Liver (tissue), 9 donors: ENCODE data around the gene UPK3A. TPM values are rescaled to one million over a fixed set of nuclear protein-coding genes. Genes with fewer than 3 reads are reported as not detected.

Experiments
- DNase-seq: peaks from one replicate; pipeline ENCODE4 v3.0.0-alpha.2; 2017; ENCODE audit warnings: low spot score
- H3K27ac ChIP-seq, 2 donors: one replicate each; pipeline ENCODE4 v1.7.0; 2013; ENCODE audit warnings: inconsistent platforms in 2 of 2, low read length in 2 of 2, control low read depth in 1 of 2, low read depth in 1 of 2, mild to moderate bottlenecking in 1 of 2
- H3K27me3 ChIP-seq, 4 donors: one replicate each; pipeline versions ENCODE4 v1.6.1 to v1.7.0; 2013; ENCODE audit warnings: low read length in 3 of 4, inconsistent platforms in 1 of 4, mild to moderate bottlenecking in 1 of 4, moderate library complexity in 1 of 4; ENCODE audit not compliant: control insufficient read depth in 4 of 4, insufficient read depth in 4 of 4
- H3K36me3 ChIP-seq, 4 donors: one replicate each; pipeline versions ENCODE4 v1.6.1 to v1.7.0; 2013; ENCODE audit warnings: low read length in 3 of 4, mild to moderate bottlenecking in 3 of 4, low read depth in 1 of 4, moderate library complexity in 1 of 4; ENCODE audit not compliant: control insufficient read depth in 4 of 4, insufficient read depth in 3 of 4
- H3K4me1 ChIP-seq, 4 donors: one replicate each; pipeline versions ENCODE4 v1.6.1 to v1.7.0; 2013; ENCODE audit warnings: low read length in 3 of 4, mild to moderate bottlenecking in 3 of 4, moderate library complexity in 1 of 4; ENCODE audit not compliant: control insufficient read depth in 4 of 4, insufficient read depth in 4 of 4
- H3K4me3 ChIP-seq, 3 donors: one replicate each; pipeline versions ENCODE4 v1.6.1 to v1.7.0; 2013; ENCODE audit warnings: low read length in 3 of 3, control low read depth in 1 of 3, low read depth in 1 of 3, mild to moderate bottlenecking in 1 of 3
- H3K9ac ChIP-seq, 2 donors: one replicate each; pipeline ENCODE4 v1.7.0; 2013; ENCODE audit warnings: low read length in 2 of 2, mild to moderate bottlenecking in 2 of 2, moderate library complexity in 2 of 2, control low read depth in 1 of 2, low read depth in 1 of 2
- H3K9me3 ChIP-seq, 4 donors: one replicate each; pipeline versions ENCODE4 v1.6.1 to v1.7.0; 2013; ENCODE audit warnings: low read length in 3 of 4; ENCODE audit not compliant: control insufficient read depth in 4 of 4
- FOXA1 ChIP-seq: IDR thresholded peaks from 2 replicates; pipeline ENCODE4 v1.6.1; 2016; ENCODE audit warnings: antibody characterized with exemption
- FOXA2 ChIP-seq: IDR thresholded peaks from 2 replicates; pipeline ENCODE4 v1.6.1; 2016; ENCODE audit warnings: antibody characterized with exemption
- GABPA ChIP-seq, 2 donors: IDR thresholded peaks in 1 of 2; conservative IDR thresholded peaks in 1 of 2; 2 replicates each; pipeline ENCODE4 v1.6.1; 2016; ENCODE audit warnings: antibody characterized with exemption in 2 of 2, mild to moderate bottlenecking in 1 of 2, moderate library complexity in 1 of 2
- HNF4A ChIP-seq, 2 donors: conservative IDR thresholded peaks; 2 replicates each; pipeline ENCODE4 v1.6.1; 2016; ENCODE audit warnings: antibody characterized with exemption in 2 of 2, mild to moderate bottlenecking in 2 of 2
- HNF4G ChIP-seq: IDR thresholded peaks from 2 replicates; pipeline ENCODE4 v1.6.1; 2016; ENCODE audit warnings: antibody characterized with exemption
- MAX ChIP-seq: IDR thresholded peaks from 2 replicates; pipeline ENCODE4 v1.6.1; 2016; ENCODE audit warnings: antibody characterized with exemption
- NR2F2 ChIP-seq: IDR thresholded peaks from 2 replicates; pipeline ENCODE4 v1.6.1; 2016; ENCODE audit warnings: antibody characterized with exemption
- RAD21 ChIP-seq, 2 donors: IDR thresholded peaks; 2 replicates each; pipeline ENCODE4 v1.6.1; 2016; ENCODE audit warnings: antibody characterized with exemption in 2 of 2, mild to moderate bottlenecking in 2 of 2
- RXRA ChIP-seq, 2 donors: IDR thresholded peaks; 2 replicates each; pipeline ENCODE4 v1.6.1; 2017 to 2018; ENCODE audit warnings: antibody characterized with exemption in 2 of 2, mild to moderate bottlenecking in 1 of 2
- SP1 ChIP-seq: IDR thresholded peaks from 2 replicates; pipeline ENCODE4 v1.6.1; 2018; ENCODE audit warnings: antibody characterized with exemption, mild to moderate bottlenecking
- TAF1 ChIP-seq: conservative IDR thresholded peaks from 2 replicates; pipeline ENCODE4 v1.6.1; 2016; ENCODE audit warnings: antibody characterized with exemption, mild to moderate bottlenecking
- YY1 ChIP-seq: IDR thresholded peaks from 2 replicates; pipeline ENCODE4 v1.6.1; 2016; ENCODE audit warnings: antibody characterized with exemption, mild to moderate bottlenecking
- WGBS: extraction: QIAGEN DNeasy Blood & Tissue Kit; methylation state at CpG from one replicate; pipeline ENCODE4 v1.1.7; 2013; 5-methylcytosine and 5-hydroxymethylcytosine counted together
- polyA plus RNA-seq, 2 donors: library from polyadenylated mRNA; stranded (reverse) in 1 of 2; unstranded in 1 of 2; fragments of 200-250 nt in 1 of 2; fragments of >200 nt in 1 of 2; fragmentation: Nextera tagmentation in 1 of 2; extraction: Ambion mirVana in 1 of 2; gene quantifications; one replicate each; pipeline versions ENCODE4 v1.2.1 to v1.2.3, GENCODE V29; 2013 to 2015
- total RNA-seq, 2 donors: library from RNA; depleted of rRNA; stranded (reverse); fragments of >200 nt; gene quantifications; one replicate each; pipeline ENCODE4 v1.2.3, GENCODE V29; 2014
- TF ChIP-seq, protein P1 (sequence below): IDR thresholded peaks from 2 replicates; pipeline ENCODE4 v1.6.1; 2016; ENCODE audit warnings: antibody characterized with exemption, mild to moderate bottlenecking
- TF ChIP-seq, protein P2 (sequence below): IDR thresholded peaks from 2 replicates; pipeline ENCODE4 v1.6.1; 2016; ENCODE audit warnings: antibody characterized with exemption
- donor health status: healthy.
- donor health status: healthy.
- donor health status: healthy.
- donor health status: healthy.
- donor health status: healthy.

The UPK3A gene
- total and polyA plus RNA-seq, 4 donors, result 0.42 TPM; not detected in 3

- H3K4me3 ChIP-seq, result no peak overlapping the region
- TF ChIP-seq MAX (no peak), FOXA2 (no peak), YY1 (no peak), HNF4A (conservative IDR thresholded peaks at IDR 0.05) (no peak), GABPA (IDR thresholded peaks at IDR 0.05 in 1 of 2, conservative IDR thresholded peaks at IDR 0.05 in 1 of 2) (no peak), TAF1 (no peak), FOXA1 (no peak), HNF4G (no peak), NR2F2 (no peak), SP1 (no peak), RXRA (IDR thresholded peaks at IDR 0.05) (no peak), RAD21 (IDR thresholded peaks at IDR 0.05) (no peak)
- TF ChIP-seq, protein P1, sequence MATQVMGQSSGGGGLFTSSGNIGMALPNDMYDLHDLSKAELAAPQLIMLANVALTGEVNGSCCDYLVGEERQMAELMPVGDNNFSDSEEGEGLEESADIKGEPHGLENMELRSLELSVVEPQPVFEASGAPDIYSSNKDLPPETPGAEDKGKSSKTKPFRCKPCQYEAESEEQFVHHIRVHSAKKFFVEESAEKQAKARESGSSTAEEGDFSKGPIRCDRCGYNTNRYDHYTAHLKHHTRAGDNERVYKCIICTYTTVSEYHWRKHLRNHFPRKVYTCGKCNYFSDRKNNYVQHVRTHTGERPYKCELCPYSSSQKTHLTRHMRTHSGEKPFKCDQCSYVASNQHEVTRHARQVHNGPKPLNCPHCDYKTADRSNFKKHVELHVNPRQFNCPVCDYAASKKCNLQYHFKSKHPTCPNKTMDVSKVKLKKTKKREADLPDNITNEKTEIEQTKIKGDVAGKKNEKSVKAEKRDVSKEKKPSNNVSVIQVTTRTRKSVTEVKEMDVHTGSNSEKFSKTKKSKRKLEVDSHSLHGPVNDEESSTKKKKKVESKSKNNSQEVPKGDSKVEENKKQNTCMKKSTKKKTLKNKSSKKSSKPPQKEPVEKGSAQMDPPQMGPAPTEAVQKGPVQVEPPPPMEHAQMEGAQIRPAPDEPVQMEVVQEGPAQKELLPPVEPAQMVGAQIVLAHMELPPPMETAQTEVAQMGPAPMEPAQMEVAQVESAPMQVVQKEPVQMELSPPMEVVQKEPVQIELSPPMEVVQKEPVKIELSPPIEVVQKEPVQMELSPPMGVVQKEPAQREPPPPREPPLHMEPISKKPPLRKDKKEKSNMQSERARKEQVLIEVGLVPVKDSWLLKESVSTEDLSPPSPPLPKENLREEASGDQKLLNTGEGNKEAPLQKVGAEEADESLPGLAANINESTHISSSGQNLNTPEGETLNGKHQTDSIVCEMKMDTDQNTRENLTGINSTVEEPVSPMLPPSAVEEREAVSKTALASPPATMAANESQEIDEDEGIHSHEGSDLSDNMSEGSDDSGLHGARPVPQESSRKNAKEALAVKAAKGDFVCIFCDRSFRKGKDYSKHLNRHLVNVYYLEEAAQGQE, result no peak
- TF ChIP-seq, protein P2, sequence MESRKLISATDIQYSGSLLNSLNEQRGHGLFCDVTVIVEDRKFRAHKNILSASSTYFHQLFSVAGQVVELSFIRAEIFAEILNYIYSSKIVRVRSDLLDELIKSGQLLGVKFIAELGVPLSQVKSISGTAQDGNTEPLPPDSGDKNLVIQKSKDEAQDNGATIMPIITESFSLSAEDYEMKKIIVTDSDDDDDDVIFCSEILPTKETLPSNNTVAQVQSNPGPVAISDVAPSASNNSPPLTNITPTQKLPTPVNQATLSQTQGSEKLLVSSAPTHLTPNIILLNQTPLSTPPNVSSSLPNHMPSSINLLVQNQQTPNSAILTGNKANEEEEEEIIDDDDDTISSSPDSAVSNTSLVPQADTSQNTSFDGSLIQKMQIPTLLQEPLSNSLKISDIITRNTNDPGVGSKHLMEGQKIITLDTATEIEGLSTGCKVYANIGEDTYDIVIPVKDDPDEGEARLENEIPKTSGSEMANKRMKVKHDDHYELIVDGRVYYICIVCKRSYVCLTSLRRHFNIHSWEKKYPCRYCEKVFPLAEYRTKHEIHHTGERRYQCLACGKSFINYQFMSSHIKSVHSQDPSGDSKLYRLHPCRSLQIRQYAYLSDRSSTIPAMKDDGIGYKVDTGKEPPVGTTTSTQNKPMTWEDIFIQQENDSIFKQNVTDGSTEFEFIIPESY, result no peak
- H3K9me3 ChIP-seq, result no peaks in the 10 kb centered on the region
- H3K4me1 ChIP-seq, result peaks cover 6 to 42% (median 29%) of the 10 kb centered on the region in 4 donors
- H3K36me3 ChIP-seq, result no peaks in the 10 kb centered on the region
- H3K27ac ChIP-seq, result peak overlapping the region; percentile 42 to 48
- DNase-seq, result no peak
- H3K9ac ChIP-seq, result no peak overlapping the region
- no peaks in the 10 kb centered on the region for H3K27me3 ChIP-seq
- 56% methylated on average over 7 of the region's 7 CpGs for WGBS
Measured at GRCh38 chr22:45242778-45243191, 42.0 kb upstream of the UPK3A start.

DNA sequence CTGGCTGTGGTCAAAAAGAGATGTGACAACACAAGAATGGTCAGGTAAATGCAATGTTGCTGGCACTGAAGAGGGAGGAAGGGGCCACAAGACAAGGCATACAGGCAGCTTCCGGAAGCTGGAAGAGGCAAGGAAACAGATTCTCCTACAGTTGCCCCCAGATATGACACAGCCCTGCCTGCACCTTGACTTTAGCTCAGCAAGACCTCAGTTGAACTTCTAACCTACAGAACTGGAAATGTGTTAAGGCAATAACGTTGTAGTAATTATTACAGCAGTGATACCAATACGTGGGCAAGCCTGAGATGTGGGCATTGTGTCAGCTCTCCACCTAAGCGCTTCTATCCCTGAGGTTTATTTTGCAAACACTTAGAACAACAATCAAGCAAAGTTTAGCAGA lies 39.8 kb upstream of the UPK3A start:
- WGBS, result 38% methylated on average over 4 of the region's 4 CpGs
- Histone ChIP-seq H3K4me3 (no peak overlapping the region), H3K4me1 (peaks cover 3 to 42% (median 22%) of the 10 kb centered on the region in 4 donors), H3K27me3 (no peaks in the 10 kb centered on the region), H3K9me3 (no peaks in the 10 kb centered on the region), H3K36me3 (no peaks in the 10 kb centered on the region), H3K27ac (peak overlapping the region; percentile 96 to 99), H3K9ac (peak overlapping the region in 1 of 2 donors; percentile 49)
- DNase-seq, result no peak
- TF ChIP-seq MAX (no peak), RXRA (IDR thresholded peaks at IDR 0.05) (peak in 1 of 2 donors; percentile 37)
